Gastroesophageal sphincter (tissue), 3 donors: Measurements from ENCODE around the gene SLC66A2.

Source experiments
- POLR2AphosphoS5 ChIP-seq: sonication (generic); formaldehyde crosslinking; IDR thresholded peaks from one replicate; pipeline ENCODE4 v1.6.1; 2017; ENCODE audit warnings: antibody characterized with exemption
- TF ChIP-seq, protein P1 (sequence below), 4 experiments: fragments of 200-600 bp in 2 of 4; fragments of 450-650 bp in 2 of 4; sonication (generic) in 1 of 4; IDR thresholded peaks; one replicate each; pipeline ENCODE4 v1.5.1; 2017 to 2019; ENCODE audit warnings: antibody characterized with exemption in 4 of 4, mild to moderate bottlenecking in 2 of 4, moderate library complexity in 2 of 4

DNA sequence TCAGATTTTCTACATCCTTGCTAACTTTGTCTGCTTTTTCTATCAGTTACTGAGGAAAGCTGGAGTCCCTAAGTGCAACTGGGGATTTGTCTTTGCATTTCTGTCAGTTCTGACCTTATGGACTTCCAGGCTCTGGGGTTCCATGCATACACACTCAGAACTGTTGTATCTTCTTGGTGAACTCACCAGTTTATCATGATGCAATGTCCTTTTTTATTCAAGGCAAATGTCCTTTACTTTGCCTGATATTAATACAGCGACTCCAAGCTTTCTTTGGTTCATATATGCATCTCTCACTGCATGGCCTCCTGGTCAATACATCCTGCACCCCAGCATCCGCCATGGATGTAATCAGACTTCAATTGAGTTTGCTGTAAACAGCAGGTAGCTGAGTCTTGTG, 44.7 kb downstream of the SLC66A2 start:
- TF ChIP-seq, protein P1, sequence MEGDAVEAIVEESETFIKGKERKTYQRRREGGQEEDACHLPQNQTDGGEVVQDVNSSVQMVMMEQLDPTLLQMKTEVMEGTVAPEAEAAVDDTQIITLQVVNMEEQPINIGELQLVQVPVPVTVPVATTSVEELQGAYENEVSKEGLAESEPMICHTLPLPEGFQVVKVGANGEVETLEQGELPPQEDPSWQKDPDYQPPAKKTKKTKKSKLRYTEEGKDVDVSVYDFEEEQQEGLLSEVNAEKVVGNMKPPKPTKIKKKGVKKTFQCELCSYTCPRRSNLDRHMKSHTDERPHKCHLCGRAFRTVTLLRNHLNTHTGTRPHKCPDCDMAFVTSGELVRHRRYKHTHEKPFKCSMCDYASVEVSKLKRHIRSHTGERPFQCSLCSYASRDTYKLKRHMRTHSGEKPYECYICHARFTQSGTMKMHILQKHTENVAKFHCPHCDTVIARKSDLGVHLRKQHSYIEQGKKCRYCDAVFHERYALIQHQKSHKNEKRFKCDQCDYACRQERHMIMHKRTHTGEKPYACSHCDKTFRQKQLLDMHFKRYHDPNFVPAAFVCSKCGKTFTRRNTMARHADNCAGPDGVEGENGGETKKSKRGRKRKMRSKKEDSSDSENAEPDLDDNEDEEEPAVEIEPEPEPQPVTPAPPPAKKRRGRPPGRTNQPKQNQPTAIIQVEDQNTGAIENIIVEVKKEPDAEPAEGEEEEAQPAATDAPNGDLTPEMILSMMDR (IDR thresholded peaks at IDR 0.05): no peak
- no peak for TF ChIP-seq POLR2AphosphoS5
